ENCODE data around the gene CCL26. TPM values are rescaled to one million over a fixed set of nuclear protein-coding genes. Genes with fewer than 3 reads are reported as not detected.

The CCL26 gene
- total and polyA plus RNA-seq, 9 of the 15 experiments (the other 6 are each of a cell fraction or from before 2014, with no cell fraction given): 2.3 to 26.8 (median 8.4) TPM

- TF ChIP-seq ZNF512 (tag; IDR thresholded peaks at IDR 0.05) (peak; percentile 56; the same call in 1 of the 2 replicates), ZNF277 (CRISPR knock-in tag; IDR thresholded peaks at IDR 0.05; ENCODE audit: borderline replicate concordance) (no peak), HMG20B (CRISPR knock-in tag; IDR thresholded peaks at IDR 0.05) (no peak), ZNF121 (CRISPR knock-in tag; conservative IDR thresholded peaks at IDR 0.05) (peak; percentile 97), ZBTB7A (IDR thresholded peaks at IDR 0.05; ENCODE audit: borderline replicate concordance, control insufficient read depth, low read depth, low read length) (no peak), BCOR (IDR thresholded peaks at IDR 0.05) (peak; percentile 6), DDX20 (tag; IDR thresholded peaks at IDR 0.05; ENCODE audit: low read depth) (no peak), MECOM (CRISPR knock-in tag; IDR thresholded peaks at IDR 0.05) (no peak), HMGXB4 (CRISPR knock-in tag; IDR thresholded peaks at IDR 0.05) (no peak), ELK1 (CRISPR knock-in tag; IDR thresholded peaks at IDR 0.05) (no peak), HLTF (IDR thresholded peaks at IDR 0.05) (peak; percentile 57; the same call in 1 of the 2 replicates), HDAC8 (tag; IDR thresholded peaks at IDR 0.05) (no peak), NBN (IDR thresholded peaks at IDR 0.05; ENCODE audit: low read depth) (0 out of 2 replicates have a peak, but pooled peaks have one; percentile 29), RBM14 (IDR thresholded peaks at IDR 0.05; ENCODE audit: borderline replicate concordance, insufficient read depth, low read depth, low read length) (no peak), E2F1 (CRISPR knock-in tag; IDR thresholded peaks at IDR 0.05) (no peak), CBFB (CRISPR knock-in tag; IDR thresholded peaks at IDR 0.05) (no peak), ZNF134 (CRISPR knock-in tag; conservative IDR thresholded peaks at IDR 0.05) (no peak), U2AF1 (optimal IDR thresholded peaks at IDR 0.05; ENCODE audit: low read depth, low read length) (no peak), KLF16 (IDR thresholded peaks at IDR 0.05) (no peak)
- TF ChIP-seq, protein P1, sequence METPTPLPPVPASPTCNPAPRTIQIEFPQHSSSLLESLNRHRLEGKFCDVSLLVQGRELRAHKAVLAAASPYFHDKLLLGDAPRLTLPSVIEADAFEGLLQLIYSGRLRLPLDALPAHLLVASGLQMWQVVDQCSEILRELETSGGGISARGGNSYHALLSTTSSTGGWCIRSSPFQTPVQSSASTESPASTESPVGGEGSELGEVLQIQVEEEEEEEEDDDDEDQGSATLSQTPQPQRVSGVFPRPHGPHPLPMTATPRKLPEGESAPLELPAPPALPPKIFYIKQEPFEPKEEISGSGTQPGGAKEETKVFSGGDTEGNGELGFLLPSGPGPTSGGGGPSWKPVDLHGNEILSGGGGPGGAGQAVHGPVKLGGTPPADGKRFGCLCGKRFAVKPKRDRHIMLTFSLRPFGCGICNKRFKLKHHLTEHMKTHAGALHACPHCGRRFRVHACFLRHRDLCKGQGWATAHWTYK (CRISPR knock-in tag; IDR thresholded peaks at IDR 0.05): no peak
Observed at GRCh38 chr7:75735581-75736350, 36.2 kb downstream of the CCL26 start (continued).
